HG03097 (cell line): ENCODE data around the gene AGAP1.

Experiments used
- ATAC-seq: cut with Tn5 transposase; IDR thresholded peaks from one replicate; pipeline ENCODE4 v1.9.1; 2021; ENCODE audit not compliant: unreplicated experiment, low FRiP score

AGAP1 gene

DNA sequence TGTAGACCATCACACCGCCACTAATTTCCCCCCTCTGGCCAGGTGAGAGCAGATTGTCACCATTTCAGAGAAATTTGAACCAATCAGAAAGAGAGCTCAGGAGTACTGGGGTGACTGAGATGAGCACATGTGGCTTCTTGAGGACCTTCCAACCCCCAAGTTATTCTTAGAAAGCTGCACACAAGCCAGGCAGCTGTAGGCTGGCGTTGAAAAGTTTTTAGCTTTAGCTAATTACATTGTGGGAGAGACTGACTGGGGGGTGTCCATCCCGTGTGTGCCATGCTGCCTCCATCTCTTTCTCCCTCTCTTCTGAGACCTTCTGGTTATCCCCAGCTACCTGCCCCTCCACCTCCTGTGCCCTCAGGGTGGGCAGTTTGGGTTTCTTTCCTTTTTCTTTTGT is 154.0 kb downstream of the AGAP1 start:
- no peak for ATAC-seq

- no peak for ATAC-seq
Observed at GRCh38 chr2:235649418-235649817, 155.6 kb downstream of the AGAP1 start.

DNA sequence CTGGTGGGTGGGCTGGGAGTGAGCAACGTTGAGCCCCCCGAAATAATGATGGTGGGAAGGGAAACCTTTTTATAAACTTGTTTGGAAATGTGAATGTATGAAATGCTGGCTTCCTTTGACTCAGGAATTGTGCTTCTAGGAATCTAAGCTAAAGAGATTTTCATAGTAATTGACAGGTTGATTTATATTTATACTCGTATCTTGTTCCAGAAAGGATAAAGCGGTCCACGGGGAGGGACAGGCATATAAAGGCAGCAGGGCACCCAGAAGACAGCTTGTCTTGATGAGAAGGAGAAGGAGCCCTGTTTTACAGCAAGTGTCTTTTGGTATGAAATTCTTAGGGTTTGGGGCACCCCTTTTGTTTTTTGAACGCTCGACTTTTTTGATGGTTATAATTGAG is 157.8 kb downstream of the AGAP1 start:
- ATAC-seq = no peak

DNA sequence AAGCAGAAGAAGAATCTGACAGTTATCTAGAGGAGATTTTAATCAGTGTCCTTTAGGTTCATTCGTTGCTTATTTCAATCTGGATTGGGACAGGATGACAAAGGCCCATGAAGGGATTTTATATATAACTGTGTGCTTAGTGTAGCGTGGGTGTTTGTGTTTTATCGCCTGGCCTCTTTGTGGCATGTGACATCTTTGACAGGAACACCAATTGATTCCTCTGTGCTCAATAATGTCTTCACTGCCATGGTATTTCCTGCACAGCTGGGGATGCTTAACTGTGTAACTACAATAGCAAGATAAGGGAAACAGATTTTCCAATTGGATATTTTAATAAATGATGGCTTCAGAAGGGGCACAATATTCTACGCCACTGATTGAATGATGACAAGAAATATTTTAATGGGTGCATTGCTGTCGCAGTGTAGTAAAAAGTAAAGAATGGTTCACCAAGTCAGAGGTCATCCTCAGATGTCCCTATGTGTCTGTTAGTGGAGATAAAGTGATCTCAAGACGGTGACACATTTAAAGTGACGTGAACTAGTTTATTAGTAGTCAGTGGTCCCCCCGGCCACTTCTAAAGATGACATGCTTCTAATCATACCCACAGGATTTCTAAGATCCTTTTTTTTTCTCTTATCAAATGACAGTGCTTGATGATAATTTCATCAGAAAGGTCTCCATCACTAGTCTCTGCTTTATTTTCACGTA is 160.4 kb downstream of the AGAP1 start:
- ATAC-seq = no peak

DNA sequence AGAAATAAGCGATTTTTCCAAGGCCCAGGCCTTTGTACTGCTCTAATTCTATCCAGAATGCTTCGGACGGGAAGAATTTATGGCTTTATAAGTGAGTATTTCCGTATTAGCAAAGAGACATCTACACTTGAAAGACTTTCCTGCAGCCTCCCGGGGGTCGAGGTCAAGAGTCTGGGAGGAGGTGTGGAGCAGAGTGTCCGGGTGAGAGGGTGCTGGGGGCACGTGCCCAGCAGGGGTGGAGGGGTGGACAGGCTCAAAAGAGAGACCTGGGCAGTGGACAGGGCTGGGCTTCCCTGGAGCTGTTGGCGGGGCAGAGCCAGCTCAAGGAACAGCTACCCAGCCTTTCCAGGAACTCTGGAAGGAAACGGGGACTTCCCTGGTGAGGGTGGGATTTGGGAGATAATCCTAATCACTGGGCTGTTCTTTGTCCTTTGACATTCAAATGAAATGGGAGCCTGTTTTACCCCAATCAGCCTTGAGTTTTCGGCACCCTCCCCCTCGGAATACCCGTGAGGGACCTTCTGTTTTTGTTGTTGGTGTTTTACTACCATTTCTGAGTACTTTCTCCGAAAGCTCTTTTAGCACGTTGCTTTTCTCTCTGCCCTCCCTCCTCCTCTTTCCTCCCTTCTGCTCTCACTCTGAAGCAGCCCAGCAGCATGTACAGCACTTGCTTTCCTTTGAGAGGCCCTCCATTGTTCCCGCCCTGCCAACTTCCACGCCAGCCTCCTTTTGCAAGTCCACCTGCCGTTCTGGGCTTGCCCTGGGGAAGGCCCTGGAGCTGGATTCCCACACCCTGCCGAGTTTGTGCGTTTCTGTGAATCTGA is 164.7 kb downstream of the AGAP1 start:
- no peak for ATAC-seq

- ATAC-seq = no peak
Observed at GRCh38 chr2:235659767-235660322, 166.0 kb downstream of the AGAP1 start.

- no peak for ATAC-seq
Observed at GRCh38 chr2:235660484-235661082, 166.7 kb downstream of the AGAP1 start.

GRCh38 chr2:235661167-235661937 is 167.5 kb downstream of the AGAP1 start:
- ATAC-seq = no peak

- ATAC-seq = no peak
Observed at GRCh38 chr2:235661952-235662351, 168.1 kb downstream of the AGAP1 start.

- ATAC-seq = no peak
Observed at GRCh38 chr2:235663875-235664274, 170.0 kb downstream of the AGAP1 start.

DNA sequence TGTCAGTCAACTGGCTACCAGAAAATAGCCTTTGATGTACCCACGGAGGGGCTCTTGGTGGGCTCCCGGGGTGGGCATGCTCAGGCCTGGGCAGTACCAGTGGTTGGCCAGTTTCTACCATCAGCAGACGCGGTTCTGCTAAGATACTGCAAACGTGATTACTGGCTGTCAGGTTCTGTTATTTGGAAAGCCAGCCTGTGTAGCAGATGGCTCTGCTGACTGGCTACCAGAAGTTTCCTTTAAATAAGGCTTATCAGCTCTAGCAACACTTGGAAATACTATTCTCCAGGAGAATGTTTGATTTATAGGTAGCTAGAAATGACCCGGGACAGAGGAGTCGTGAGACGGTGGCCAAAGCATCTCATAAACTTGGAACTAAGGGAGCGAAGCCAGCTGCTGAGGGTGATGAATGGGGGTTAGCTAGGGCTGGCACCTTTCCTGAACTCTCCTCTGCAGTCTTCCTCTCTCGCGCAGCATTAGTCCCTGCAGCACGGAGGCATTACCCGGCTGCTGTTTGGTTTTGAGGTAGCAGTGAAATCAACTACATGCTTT is 171.9 kb downstream of the AGAP1 start:
- no peak for ATAC-seq

GRCh38 chr2:235666213-235666781 is 172.5 kb downstream of the AGAP1 start:
- ATAC-seq = no peak

DNA sequence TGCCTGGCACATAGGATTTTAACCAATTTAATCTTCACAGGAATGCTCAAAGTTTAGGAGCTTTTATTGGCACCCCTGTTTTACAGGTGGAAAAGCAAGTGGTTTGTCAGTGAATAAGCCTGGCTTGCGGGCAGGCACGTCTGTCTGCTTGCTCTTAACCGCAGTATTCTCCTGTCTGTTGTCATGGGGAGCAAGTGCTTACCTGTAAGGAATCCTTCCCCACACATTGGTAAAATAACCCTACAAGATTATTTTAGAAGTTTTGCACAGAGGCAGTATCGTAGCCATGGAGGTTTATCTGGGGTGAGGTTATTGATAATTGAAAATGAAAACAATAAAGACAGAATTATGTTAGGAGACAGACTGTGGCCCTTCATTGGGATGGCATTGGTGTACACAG is 174.9 kb downstream of the AGAP1 start:
- ATAC-seq = no peak

- ATAC-seq = no peak
Observed at GRCh38 chr2:235669269-235669831, 175.5 kb downstream of the AGAP1 start.

DNA sequence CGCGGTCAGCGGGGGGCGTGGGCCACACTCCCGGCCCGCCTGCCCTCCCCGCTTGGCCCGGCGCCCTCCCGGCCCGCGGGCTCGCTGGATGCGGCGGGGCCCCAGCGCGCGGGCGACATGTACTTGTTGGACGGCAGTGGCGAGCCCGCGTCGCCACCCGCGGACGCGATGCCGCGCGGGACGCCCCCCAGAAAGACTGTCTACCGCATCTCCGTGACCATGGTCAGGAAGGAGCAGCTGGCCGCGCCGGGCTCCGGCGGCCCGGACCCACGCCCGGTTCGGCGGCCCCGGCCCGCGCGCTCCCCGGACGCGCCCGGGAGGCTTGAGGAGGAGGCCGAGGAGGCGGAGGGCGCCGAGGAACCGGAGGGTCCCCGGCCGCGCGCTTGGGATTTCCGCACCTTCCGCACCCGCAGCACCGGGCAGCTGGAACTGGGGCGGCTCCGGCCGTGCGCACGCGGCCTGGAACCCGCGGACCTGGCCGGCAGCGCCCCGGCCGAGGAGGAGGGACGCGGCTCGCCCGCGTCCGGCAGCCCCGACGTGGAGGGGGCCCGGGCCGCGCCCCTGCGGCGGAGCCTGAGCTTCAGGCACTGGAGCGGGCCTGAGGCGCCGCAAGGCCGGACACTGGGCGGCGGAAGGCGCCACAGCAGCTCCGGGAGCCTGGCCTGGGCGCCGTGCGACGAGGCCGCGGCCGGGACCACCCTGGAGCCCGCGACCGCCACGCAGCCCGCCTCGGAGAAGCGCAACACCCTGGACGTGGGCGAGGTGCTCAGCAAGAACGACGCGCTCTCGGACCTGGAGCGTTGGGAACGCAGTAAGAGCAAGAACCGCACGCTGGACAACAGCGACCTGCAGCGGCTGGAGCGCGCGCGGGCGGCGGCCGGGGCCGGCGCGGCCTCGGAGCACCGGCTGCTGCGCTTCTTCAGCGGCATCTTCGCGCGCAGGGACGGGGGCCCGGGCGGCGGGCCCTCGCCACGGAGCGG is 176.4 kb downstream of the AGAP1 start:
- ATAC-seq = no peak

- no peak for ATAC-seq
Observed at GRCh38 chr2:235670974-235671787, 177.3 kb downstream of the AGAP1 start.

- no peak for ATAC-seq
Observed at GRCh38 chr2:235672720-235673119, 178.9 kb downstream of the AGAP1 start.

- no peak for ATAC-seq
Observed at GRCh38 chr2:235674146-235674545, 180.3 kb downstream of the AGAP1 start.
